Measurements from ENCODE around the gene OLIG1.

DNA sequence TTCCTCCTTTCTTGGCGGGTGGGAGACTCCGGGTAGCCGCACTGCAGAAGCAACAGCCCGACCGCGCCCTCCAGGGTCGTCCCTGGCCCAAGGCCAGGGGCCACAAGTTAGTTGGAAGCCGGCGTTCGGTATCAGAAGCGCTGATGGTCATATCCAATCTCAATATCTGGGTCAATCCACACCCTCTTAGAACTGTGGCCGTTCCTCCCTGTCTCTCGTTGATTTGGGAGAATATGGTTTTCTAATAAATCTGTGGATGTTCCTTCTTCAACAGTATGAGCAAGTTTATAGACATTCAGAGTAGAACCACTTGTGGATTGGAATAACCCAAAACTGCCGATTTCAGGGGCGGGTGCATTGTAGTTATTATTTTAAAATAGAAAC is 41.7 kb upstream of the OLIG1 start:
- TF ChIP-seq, protein P1, sequence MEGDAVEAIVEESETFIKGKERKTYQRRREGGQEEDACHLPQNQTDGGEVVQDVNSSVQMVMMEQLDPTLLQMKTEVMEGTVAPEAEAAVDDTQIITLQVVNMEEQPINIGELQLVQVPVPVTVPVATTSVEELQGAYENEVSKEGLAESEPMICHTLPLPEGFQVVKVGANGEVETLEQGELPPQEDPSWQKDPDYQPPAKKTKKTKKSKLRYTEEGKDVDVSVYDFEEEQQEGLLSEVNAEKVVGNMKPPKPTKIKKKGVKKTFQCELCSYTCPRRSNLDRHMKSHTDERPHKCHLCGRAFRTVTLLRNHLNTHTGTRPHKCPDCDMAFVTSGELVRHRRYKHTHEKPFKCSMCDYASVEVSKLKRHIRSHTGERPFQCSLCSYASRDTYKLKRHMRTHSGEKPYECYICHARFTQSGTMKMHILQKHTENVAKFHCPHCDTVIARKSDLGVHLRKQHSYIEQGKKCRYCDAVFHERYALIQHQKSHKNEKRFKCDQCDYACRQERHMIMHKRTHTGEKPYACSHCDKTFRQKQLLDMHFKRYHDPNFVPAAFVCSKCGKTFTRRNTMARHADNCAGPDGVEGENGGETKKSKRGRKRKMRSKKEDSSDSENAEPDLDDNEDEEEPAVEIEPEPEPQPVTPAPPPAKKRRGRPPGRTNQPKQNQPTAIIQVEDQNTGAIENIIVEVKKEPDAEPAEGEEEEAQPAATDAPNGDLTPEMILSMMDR (IDR thresholded peaks at IDR 0.05; ENCODE audit: insufficient read depth, low read length) = no peak
- TF ChIP-seq POLR2AphosphoS5 (IDR thresholded peaks at IDR 0.05; ENCODE audit: low read depth) (no peak), SPI1 (IDR thresholded peaks at IDR 0.05; ENCODE audit: borderline replicate concordance, low read depth) (no peak), GABPA (IDR thresholded peaks at IDR 0.05; ENCODE audit: low read depth) (no peak)
- TF ChIP-seq, protein P2, sequence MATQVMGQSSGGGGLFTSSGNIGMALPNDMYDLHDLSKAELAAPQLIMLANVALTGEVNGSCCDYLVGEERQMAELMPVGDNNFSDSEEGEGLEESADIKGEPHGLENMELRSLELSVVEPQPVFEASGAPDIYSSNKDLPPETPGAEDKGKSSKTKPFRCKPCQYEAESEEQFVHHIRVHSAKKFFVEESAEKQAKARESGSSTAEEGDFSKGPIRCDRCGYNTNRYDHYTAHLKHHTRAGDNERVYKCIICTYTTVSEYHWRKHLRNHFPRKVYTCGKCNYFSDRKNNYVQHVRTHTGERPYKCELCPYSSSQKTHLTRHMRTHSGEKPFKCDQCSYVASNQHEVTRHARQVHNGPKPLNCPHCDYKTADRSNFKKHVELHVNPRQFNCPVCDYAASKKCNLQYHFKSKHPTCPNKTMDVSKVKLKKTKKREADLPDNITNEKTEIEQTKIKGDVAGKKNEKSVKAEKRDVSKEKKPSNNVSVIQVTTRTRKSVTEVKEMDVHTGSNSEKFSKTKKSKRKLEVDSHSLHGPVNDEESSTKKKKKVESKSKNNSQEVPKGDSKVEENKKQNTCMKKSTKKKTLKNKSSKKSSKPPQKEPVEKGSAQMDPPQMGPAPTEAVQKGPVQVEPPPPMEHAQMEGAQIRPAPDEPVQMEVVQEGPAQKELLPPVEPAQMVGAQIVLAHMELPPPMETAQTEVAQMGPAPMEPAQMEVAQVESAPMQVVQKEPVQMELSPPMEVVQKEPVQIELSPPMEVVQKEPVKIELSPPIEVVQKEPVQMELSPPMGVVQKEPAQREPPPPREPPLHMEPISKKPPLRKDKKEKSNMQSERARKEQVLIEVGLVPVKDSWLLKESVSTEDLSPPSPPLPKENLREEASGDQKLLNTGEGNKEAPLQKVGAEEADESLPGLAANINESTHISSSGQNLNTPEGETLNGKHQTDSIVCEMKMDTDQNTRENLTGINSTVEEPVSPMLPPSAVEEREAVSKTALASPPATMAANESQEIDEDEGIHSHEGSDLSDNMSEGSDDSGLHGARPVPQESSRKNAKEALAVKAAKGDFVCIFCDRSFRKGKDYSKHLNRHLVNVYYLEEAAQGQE (IDR thresholded peaks at IDR 0.05; ENCODE audit: insufficient replicate concordance, low read depth) = no peak
